Hepatocyte (in vitro differentiated cells): ENCODE measurements around the gene ZBTB20.

Experiments
- EZH2phosphoT487 ChIP-seq: fragments of 200-600 bp; sonication (generic); IDR thresholded peaks from one replicate; pipeline ENCODE4 v1.6.1; 2018; ENCODE audit warnings: antibody characterized with exemption, mild to moderate bottlenecking, low read depth, moderate library complexity; ENCODE audit not compliant: unreplicated experiment, severe bottlenecking
- TF ChIP-seq, protein P1 (sequence below): fragments of 200-600 bp; sonication (generic); IDR thresholded peaks from 2 replicates; pipeline ENCODE4 v1.5.1; 2016; ENCODE audit warnings: antibody characterized with exemption, mild to moderate bottlenecking; ENCODE audit not compliant: poor library complexity

DNA sequence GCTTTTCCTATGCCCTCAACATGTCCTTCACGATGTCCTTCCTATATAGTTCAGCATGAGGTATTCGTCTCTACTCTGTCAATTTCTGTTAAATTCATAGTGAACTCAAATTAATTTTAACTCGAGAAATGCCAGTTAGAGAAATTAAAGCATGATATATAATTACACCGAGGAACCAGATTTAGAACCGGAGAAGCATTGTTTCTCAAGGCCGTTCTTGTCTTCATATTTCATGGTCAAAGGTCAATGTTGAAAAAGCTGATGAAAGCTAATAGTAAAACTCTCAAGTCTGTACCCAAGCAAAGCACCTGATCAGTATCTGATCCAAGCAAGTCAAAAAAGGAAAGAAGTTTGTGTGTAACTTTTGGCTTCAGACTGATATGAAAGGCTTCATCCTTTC is 163.8 kb downstream of the ZBTB20 start:
- TF ChIP-seq, protein P1, sequence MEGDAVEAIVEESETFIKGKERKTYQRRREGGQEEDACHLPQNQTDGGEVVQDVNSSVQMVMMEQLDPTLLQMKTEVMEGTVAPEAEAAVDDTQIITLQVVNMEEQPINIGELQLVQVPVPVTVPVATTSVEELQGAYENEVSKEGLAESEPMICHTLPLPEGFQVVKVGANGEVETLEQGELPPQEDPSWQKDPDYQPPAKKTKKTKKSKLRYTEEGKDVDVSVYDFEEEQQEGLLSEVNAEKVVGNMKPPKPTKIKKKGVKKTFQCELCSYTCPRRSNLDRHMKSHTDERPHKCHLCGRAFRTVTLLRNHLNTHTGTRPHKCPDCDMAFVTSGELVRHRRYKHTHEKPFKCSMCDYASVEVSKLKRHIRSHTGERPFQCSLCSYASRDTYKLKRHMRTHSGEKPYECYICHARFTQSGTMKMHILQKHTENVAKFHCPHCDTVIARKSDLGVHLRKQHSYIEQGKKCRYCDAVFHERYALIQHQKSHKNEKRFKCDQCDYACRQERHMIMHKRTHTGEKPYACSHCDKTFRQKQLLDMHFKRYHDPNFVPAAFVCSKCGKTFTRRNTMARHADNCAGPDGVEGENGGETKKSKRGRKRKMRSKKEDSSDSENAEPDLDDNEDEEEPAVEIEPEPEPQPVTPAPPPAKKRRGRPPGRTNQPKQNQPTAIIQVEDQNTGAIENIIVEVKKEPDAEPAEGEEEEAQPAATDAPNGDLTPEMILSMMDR = no peak
- no peak for TF ChIP-seq EZH2phosphoT487
